Duodenal mucosa (tissue), 2 donors: ENCODE measurements around the gene NCKAP1.
"Not testable (repeated sequence)": the region's sequence is repeated elsewhere in the genome, so short reads cannot be mapped to it uniquely, and the experiment has no call there.

ENCODE experiments used
- H3K27ac ChIP-seq: one replicate; pipeline ENCODE4 v1.7.0; 2013; ENCODE audit warnings: low read depth, low read length
- H3K27me3 ChIP-seq, 2 donors: one replicate each; pipeline ENCODE4 v1.7.0; 2013; ENCODE audit warnings: low read length in 2 of 2, control low read depth in 1 of 2; ENCODE audit not compliant: insufficient read depth in 2 of 2, control insufficient read depth in 1 of 2
- H3K36me3 ChIP-seq, 2 donors: one replicate each; pipeline ENCODE4 v1.7.0; 2013; ENCODE audit warnings: low read length in 2 of 2, control low read depth in 1 of 2; ENCODE audit not compliant: insufficient read depth in 2 of 2, control insufficient read depth in 1 of 2
- H3K4me1 ChIP-seq, 2 donors: one replicate each; pipeline ENCODE4 v1.7.0; 2013; ENCODE audit warnings: low read length in 2 of 2, control low read depth in 1 of 2; ENCODE audit not compliant: insufficient read depth in 2 of 2, control insufficient read depth in 1 of 2
- H3K4me3 ChIP-seq, 2 donors: one replicate each; pipeline ENCODE4 v1.7.0; 2013; ENCODE audit warnings: low read length in 2 of 2, low read depth in 1 of 2
- H3K9ac ChIP-seq, 2 donors: one replicate each; pipeline ENCODE4 v1.7.0; 2013; ENCODE audit warnings: low read length in 2 of 2, low read depth in 1 of 2
- H3K9me3 ChIP-seq, 2 donors: one replicate each; pipeline ENCODE4 v1.7.0; 2013; ENCODE audit warnings: low read length in 2 of 2, control low read depth in 1 of 2; ENCODE audit not compliant: control insufficient read depth in 1 of 2

The NCKAP1 gene

DNA sequence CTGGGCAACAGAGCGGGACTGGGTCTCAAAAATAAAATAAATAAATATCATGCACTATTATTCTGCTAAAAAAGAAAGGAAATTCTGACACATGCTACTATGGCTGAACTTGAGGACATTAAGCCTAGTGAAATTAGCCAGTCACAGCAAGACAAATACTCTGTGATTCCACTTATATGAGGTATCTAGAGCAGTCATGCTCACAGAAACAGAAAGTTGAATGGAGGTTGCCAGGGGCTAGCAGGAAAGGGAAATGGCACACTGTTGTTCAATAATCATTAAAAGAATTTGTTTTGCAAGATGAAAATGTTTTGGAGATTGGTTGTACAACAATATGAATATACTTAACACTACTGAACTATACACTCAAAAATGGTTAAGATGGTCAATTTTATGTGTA is 60.8 kb downstream of the NCKAP1 start:
- Histone ChIP-seq H3K4me3 (no peak overlapping the region), H3K27me3 (no peaks in the 10 kb centered on the region), H3K36me3 (peaks cover 9 to 27% of the 10 kb centered on the region in 2 donors), H3K9me3 (no peaks in the 10 kb centered on the region), H3K27ac (no peak overlapping the region), H3K4me1 (peaks cover 0 to 15% of the 10 kb centered on the region in 2 donors), H3K9ac (no peak overlapping the region)

- H3K27ac ChIP-seq = no peak overlapping the region
- no peak overlapping the region for H3K4me3 ChIP-seq
- no peaks in the 10 kb centered on the region for H3K27me3 ChIP-seq
- H3K9ac ChIP-seq = no peak overlapping the region
- H3K4me1 ChIP-seq = peaks cover 0 to 15% of the 10 kb centered on the region in 2 donors
- no peaks in the 10 kb centered on the region for H3K9me3 ChIP-seq
- peaks cover 4 to 22% of the 10 kb centered on the region in 2 donors for H3K36me3 ChIP-seq
Measured at GRCh38 chr2:182973441-182974352, 64.6 kb downstream of the NCKAP1 start.

- Histone ChIP-seq H3K9me3 (no peaks in the 10 kb centered on the region), H3K27ac (no peak overlapping the region), H3K36me3 (peaks cover 12 to 23% of the 10 kb centered on the region in 2 donors), H3K27me3 (no peaks in the 10 kb centered on the region), H3K9ac (no peak overlapping the region), H3K4me1 (peaks cover 0 to 15% of the 10 kb centered on the region in 2 donors), H3K4me3 (no peak overlapping the region)
Measured at GRCh38 chr2:182972548-182972942, 65.7 kb downstream of the NCKAP1 start.

- Histone ChIP-seq H3K9me3 (no peaks in the 10 kb centered on the region), H3K4me1 (peaks cover 0 to 15% of the 10 kb centered on the region in 2 donors), H3K4me3 (no peak overlapping the region), H3K36me3 (peaks cover 12 to 17% of the 10 kb centered on the region in 2 donors), H3K9ac (no peak overlapping the region), H3K27ac (no peak overlapping the region), H3K27me3 (no peaks in the 10 kb centered on the region)
Measured at GRCh38 chr2:182971820-182972547, 66.3 kb downstream of the NCKAP1 start.

DNA sequence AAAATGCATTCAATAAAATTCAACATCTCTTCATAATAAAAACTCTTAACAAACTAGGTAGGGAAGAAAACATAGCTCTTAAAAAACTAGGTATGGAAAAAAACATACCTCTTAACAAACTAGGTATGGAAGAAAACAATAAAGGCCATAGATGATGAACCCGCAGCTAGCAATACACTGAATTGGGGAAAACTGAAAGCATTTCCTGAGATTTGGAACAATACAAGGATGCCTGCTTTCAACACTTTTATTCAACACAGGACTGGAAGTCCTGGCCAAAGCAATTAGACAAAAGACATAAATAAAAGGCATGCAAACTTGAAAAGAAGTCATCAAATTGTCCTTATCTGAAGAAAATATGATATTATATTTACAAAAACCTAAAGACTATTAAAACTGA is 67.8 kb downstream of the NCKAP1 start:
- Histone ChIP-seq H3K9ac (no peak overlapping the region), H3K27me3 (no peaks in the 10 kb centered on the region), H3K4me1 (peaks cover 0 to 15% of the 10 kb centered on the region in 2 donors), H3K36me3 (peaks cover 12 to 21% of the 10 kb centered on the region in 2 donors), H3K9me3 (no peaks in the 10 kb centered on the region), H3K27ac (no peak overlapping the region), H3K4me3 (no peak overlapping the region)

DNA sequence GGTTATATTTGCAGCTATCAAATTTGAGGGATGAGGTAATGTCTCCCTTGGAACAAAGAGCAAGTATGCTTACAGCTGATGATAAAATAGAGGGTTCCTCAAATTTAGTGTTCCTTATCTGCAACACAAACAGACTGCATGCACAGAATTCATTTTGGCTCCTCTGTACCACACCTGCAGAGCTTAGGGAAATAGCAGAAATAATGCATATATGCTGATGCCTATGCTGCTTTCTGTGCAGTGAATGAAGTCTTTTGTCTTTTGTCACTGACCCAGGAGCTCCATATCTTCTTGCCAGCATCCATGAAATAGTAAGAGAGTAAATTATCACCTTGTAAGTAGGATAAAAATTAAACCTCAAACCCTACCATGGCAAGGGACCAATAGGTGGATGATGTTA is 69.8 kb downstream of the NCKAP1 start:
- no peaks in the 10 kb centered on the region for H3K9me3 ChIP-seq
- no peak overlapping the region for H3K27ac ChIP-seq
- no peaks in the 10 kb centered on the region for H3K27me3 ChIP-seq
- H3K9ac ChIP-seq = no peak overlapping the region
- peaks cover 12 to 21% of the 10 kb centered on the region in 2 donors for H3K36me3 ChIP-seq
- peaks cover 0 to 3% of the 10 kb centered on the region in 2 donors for H3K4me1 ChIP-seq
- H3K4me3 ChIP-seq = no peak overlapping the region

- H3K36me3 ChIP-seq = peaks cover 8 to 22% of the 10 kb centered on the region in 2 donors
- not testable (repeated sequence) for H3K4me1 ChIP-seq, H3K9me3 ChIP-seq, H3K4me3 ChIP-seq, H3K27ac ChIP-seq, H3K27me3 ChIP-seq, H3K9ac ChIP-seq
Measured at GRCh38 chr2:182966356-182966755, 71.9 kb downstream of the NCKAP1 start.

GRCh38 chr2:182962641-182963040 is 75.6 kb downstream of the NCKAP1 start:
- peaks cover 0 to 24% of the 10 kb centered on the region in 2 donors for H3K36me3 ChIP-seq
- no peaks in the 10 kb centered on the region for H3K27me3 ChIP-seq
- H3K4me3 ChIP-seq = no peak overlapping the region
- H3K9me3 ChIP-seq = no peaks in the 10 kb centered on the region
- no peak overlapping the region for H3K9ac ChIP-seq
- H3K27ac ChIP-seq = no peak overlapping the region
- H3K4me1 ChIP-seq = no peaks in the 10 kb centered on the region

DNA sequence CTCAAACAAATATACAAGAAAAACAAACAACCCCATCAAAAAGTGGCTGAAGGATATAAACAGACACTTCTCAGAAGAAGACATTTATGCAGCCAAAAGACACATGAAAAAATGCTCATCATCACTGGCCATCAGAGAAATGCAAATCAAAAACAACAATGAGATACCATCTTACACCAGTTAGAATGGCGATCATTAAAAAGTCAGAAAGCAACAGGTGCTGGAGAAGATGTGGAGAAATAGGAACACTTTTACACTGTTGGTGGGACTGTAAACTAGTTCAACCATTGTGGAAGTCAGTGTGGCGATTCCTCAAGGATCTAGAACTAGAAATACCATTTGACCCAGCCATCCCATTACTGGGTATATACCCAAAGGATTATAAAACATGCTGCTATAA is 77.4 kb downstream of the NCKAP1 start:
- not testable (repeated sequence) for H3K4me1 ChIP-seq, H3K4me3 ChIP-seq, H3K27me3 ChIP-seq, H3K9me3 ChIP-seq, H3K27ac ChIP-seq, H3K9ac ChIP-seq
- H3K36me3 ChIP-seq = peaks cover 0 to 32% of the 10 kb centered on the region in 2 donors

DNA sequence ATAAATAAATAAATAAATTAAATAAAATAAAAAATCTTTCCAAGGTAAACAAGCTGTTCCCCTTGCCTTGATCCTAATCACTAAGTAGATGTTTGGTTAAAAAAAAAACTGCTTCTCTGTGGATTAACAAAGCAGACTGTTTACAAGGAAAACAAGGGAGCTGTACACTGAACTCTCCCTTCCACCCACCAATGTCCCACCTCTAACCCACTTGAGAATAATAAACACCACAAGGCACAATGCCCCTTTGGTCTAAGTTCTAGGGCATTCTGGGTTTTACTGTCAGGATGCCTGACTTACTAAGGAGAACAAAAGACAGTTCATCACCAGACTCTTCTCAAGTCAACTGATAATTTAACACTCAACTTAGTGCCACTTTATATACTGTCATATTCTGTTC is 83.5 kb downstream of the NCKAP1 start:
- H3K27me3 ChIP-seq = no peaks in the 10 kb centered on the region
- no peaks in the 10 kb centered on the region for H3K9me3 ChIP-seq
- H3K4me3 ChIP-seq = no peak overlapping the region
- no peak overlapping the region for H3K9ac ChIP-seq
- H3K27ac ChIP-seq = no peak overlapping the region
- peaks cover 4 to 39% of the 10 kb centered on the region in 2 donors for H3K36me3 ChIP-seq
- no peaks in the 10 kb centered on the region for H3K4me1 ChIP-seq
